Measurements from ENCODE around the gene SNAPC1. TPM values are rescaled to one million over a fixed set of nuclear protein-coding genes. Genes with fewer than 3 reads are reported as not detected.
A peak's percentile ranks its signal among the peaks of the same experiment; 100 is the strongest.
"Not testable (repeated sequence)": the region's sequence is repeated elsewhere in the genome, so short reads cannot be mapped to it uniquely, and the experiment has no call there.

SNAPC1 gene
- total RNA-seq, 1 experiment from 2014 or later, result 11.6 TPM

- no peak for DNase-seq
- Histone ChIP-seq H3K36me3 (replicated peaks; ENCODE audit: control insufficient read depth, insufficient read depth, low read length) (peaks cover 42% of the 10 kb centered on the region), H3K4me3 (ENCODE audit: insufficient read depth, low read depth, low read length) (no peak overlapping the region), H3K27me3 (ENCODE audit: control insufficient read depth, insufficient read depth, low read length) (no peaks in the 10 kb centered on the region)
These were observed 23.1 kb upstream of the SNAPC1 start for GRCh38 chr14:61739133-61739532.

- DNase-seq, result no peak
- Histone ChIP-seq H3K36me3 (replicated peaks; ENCODE audit: control insufficient read depth, insufficient read depth, low read length) (peaks cover 42% of the 10 kb centered on the region), H3K27me3 (ENCODE audit: control insufficient read depth, insufficient read depth, low read length) (no peaks in the 10 kb centered on the region)
These were observed 19.8 kb upstream of the SNAPC1 start for GRCh38 chr14:61742371-61742770.

DNA sequence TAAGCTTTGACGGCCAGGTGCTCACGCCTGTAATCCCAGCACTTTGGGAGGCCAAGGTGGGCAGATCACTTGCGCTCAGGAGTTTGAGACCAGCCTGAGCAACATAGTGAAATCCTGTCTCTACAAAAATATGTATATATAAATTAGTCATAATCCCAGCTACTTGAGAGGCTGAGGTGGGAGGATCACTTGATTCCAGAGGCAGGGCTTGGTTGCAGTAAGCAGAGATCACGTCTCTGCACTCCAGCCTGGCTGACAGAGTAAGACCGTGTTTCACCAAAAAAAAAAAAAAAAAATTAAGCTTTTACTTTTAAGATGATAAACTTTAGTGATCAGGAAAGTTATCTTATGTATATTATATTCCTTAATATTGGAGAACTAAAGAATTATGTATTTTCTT lies 18.0 kb upstream of the SNAPC1 start:
- DNase-seq, result no peak
- peaks cover 29% of the 10 kb centered on the region for H3K36me3 ChIP-seq (replicated peaks; ENCODE audit: control insufficient read depth, insufficient read depth, low read length)
- no peaks in the 10 kb centered on the region for H3K27me3 ChIP-seq (ENCODE audit: control insufficient read depth, insufficient read depth, low read length)
- no peak overlapping the region for H3K4me3 ChIP-seq (ENCODE audit: insufficient read depth, low read depth, low read length)

More at GRCh38 chr14:61742371-61742770, 19.8 kb upstream of the SNAPC1 start:
- H3K4me3 ChIP-seq (ENCODE audit: insufficient read depth, low read depth, low read length), result no peak overlapping the region

DNA sequence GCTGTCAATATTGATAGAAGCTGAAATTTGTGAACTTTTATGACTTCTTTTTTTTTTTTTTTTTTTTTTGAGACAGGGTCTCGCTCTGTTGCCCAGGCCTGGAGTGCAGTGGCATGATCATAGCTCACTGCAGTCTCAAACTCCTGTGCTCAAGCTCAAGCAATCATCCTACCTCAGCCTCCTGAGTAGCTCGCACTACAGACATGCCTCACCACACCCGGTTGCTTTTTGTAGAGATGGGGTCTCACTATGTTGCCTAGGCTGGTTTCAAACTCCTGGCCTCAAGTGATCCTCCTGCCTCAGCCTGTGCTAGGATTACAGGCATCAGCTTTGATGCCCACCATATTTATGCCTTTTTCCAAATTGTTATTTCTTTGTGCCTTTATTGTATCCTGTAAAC lies 15.9 kb upstream of the SNAPC1 start:
- H3K36me3 ChIP-seq (replicated peaks; ENCODE audit: control insufficient read depth, insufficient read depth, low read length), result peaks cover 24% of the 10 kb centered on the region
- not testable (repeated sequence) for H3K27me3 ChIP-seq (ENCODE audit: control insufficient read depth, insufficient read depth, low read length); H3K4me3 ChIP-seq (ENCODE audit: insufficient read depth, low read depth, low read length); DNase-seq

DNA sequence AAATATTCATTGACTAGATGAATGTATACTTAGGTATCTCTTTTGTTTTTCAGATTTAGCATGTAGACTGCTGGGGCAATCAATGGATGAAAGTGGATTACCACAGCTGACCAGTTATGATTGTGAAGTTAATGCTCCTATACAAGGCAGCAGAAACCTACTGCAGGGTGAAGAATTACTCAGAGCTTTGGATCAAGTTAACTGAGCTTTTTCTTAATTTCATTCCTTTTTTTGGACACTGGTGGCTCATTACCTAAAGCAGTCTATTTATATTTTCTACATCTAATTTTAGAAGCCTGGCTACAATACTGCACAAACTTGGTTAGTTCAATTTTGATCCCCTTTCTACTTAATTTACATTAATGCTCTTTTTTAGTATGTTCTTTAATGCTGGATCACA lies 15.3 kb upstream of the SNAPC1 start:
- no peak for DNase-seq
- Histone ChIP-seq H3K27me3 (ENCODE audit: control insufficient read depth, insufficient read depth, low read length) (no peaks in the 10 kb centered on the region), H3K4me3 (ENCODE audit: insufficient read depth, low read depth, low read length) (no peak overlapping the region), H3K36me3 (replicated peaks; ENCODE audit: control insufficient read depth, insufficient read depth, low read length) (peaks cover 21% of the 10 kb centered on the region)

GRCh38 chr14:61747342-61747741 lies 14.9 kb upstream of the SNAPC1 start:
- H3K4me3 ChIP-seq (ENCODE audit: insufficient read depth, low read depth, low read length), result no peak overlapping the region

DNA sequence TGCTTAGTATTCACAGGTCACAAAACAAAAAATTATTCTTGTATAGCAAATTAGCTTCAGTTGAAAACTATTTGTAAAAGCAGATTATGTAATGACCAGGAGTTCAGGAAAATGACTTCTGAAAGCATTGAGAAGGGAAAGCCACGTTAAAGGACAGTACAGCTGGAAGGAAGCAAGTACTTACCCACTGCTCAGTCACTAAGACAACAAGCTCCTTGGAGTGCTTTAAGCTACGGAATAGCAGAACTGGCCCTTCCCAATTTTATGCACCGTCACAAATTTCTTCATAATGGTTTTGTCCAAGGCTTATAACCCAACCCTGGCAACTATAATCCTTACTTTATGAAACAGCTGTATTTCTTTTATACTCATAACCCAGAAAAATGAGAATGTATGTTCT lies 13.0 kb upstream of the SNAPC1 start:
- no peak for DNase-seq
- H3K4me3 ChIP-seq (ENCODE audit: insufficient read depth, low read depth, low read length), result no peak overlapping the region
- H3K36me3 ChIP-seq (replicated peaks; ENCODE audit: control insufficient read depth, insufficient read depth, low read length), result peaks cover 15% of the 10 kb centered on the region
- H3K27me3 ChIP-seq (ENCODE audit: control insufficient read depth, insufficient read depth, low read length), result no peaks in the 10 kb centered on the region

More at GRCh38 chr14:61747342-61747741, 14.9 kb upstream of the SNAPC1 start:
- H3K36me3 ChIP-seq (replicated peaks; ENCODE audit: control insufficient read depth, insufficient read depth, low read length), result peaks cover 18% of the 10 kb centered on the region
- no peak for DNase-seq
- H3K27me3 ChIP-seq (ENCODE audit: control insufficient read depth, insufficient read depth, low read length), result no peaks in the 10 kb centered on the region

- H3K36me3 ChIP-seq (replicated peaks; ENCODE audit: control insufficient read depth, insufficient read depth, low read length), result peaks cover 12% of the 10 kb centered on the region
- no peaks in the 10 kb centered on the region for H3K27me3 ChIP-seq (ENCODE audit: control insufficient read depth, insufficient read depth, low read length)
- H3K4me3 ChIP-seq (ENCODE audit: insufficient read depth, low read depth, low read length), result no peak overlapping the region
- DNase-seq, result peak; percentile 24
These were observed 12.4 kb upstream of the SNAPC1 start for GRCh38 chr14:61749867-61750266.

- Histone ChIP-seq H3K27me3 (ENCODE audit: control insufficient read depth, insufficient read depth, low read length) (no peaks in the 10 kb centered on the region), H3K36me3 (replicated peaks; ENCODE audit: control insufficient read depth, insufficient read depth, low read length) (peaks cover 7% of the 10 kb centered on the region), H3K4me3 (ENCODE audit: insufficient read depth, low read depth, low read length) (peak overlapping the region; percentile 56)
- peak; percentile 89 for DNase-seq
These were observed 11.3 kb upstream of the SNAPC1 start for GRCh38 chr14:61750708-61751474.

- DNase-seq, result no peak
- peak overlapping the region; percentile 56 for H3K4me3 ChIP-seq (ENCODE audit: insufficient read depth, low read depth, low read length)
- H3K36me3 ChIP-seq (replicated peaks; ENCODE audit: control insufficient read depth, insufficient read depth, low read length), result peaks cover 3% of the 10 kb centered on the region
- no peaks in the 10 kb centered on the region for H3K27me3 ChIP-seq (ENCODE audit: control insufficient read depth, insufficient read depth, low read length)
These were observed 10.7 kb upstream of the SNAPC1 start for GRCh38 chr14:61751475-61751989.

GRCh38 chr14:61752626-61753025 lies 9.6 kb upstream of the SNAPC1 start:
- no peak for DNase-seq
- H3K4me3 ChIP-seq (ENCODE audit: insufficient read depth, low read depth, low read length), result no peak overlapping the region

GRCh38 chr14:61753631-61754030 lies 8.6 kb upstream of the SNAPC1 start:
- no peak overlapping the region for H3K4me3 ChIP-seq (ENCODE audit: insufficient read depth, low read depth, low read length)
- no peak for DNase-seq
- H3K36me3 ChIP-seq (replicated peaks; ENCODE audit: control insufficient read depth, insufficient read depth, low read length), result no peaks in the 10 kb centered on the region
- H3K27me3 ChIP-seq (ENCODE audit: control insufficient read depth, insufficient read depth, low read length), result no peaks in the 10 kb centered on the region

More at GRCh38 chr14:61752626-61753025, 9.6 kb upstream of the SNAPC1 start:
- Histone ChIP-seq H3K36me3 (replicated peaks; ENCODE audit: control insufficient read depth, insufficient read depth, low read length) (no peaks in the 10 kb centered on the region; the same call in 1 of the 2 replicates), H3K27me3 (ENCODE audit: control insufficient read depth, insufficient read depth, low read length) (no peaks in the 10 kb centered on the region)

DNA sequence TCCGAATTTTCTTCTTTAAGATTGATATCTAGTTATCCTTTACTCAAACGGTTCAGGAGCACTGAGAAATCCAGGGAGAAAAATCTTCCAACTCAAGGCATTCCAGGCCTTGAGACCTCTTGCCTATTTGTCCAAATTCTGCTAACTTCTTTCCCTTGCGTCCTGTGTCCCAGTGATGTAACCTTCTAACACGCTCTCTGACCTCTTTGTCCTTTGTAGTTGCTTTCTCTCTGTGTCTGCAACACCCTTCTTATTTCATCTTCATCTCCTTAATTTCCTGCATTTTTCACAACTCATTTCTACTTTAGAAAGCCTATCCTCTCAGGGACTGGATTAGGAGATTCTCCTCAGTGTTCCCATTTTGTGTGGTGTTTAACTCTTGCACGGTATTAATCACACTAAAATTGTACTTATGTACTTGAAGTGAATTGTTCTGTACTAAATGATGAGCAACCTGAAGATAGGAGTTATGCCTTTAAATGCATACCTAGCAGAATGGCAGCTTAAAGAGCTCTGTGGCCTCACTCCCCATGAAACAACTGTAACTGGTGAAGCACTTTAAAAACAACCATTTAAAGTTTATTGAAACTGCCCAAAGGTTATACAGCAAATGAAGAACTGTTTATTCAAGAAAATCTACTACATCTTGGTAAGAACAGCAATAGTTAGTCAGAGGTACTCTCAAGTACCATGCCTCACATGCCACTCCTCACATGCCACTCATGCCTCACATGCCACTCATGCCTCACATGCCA lies 7.4 kb upstream of the SNAPC1 start:
- H3K4me3 ChIP-seq (ENCODE audit: insufficient read depth, low read depth, low read length), result no peak overlapping the region
- H3K27me3 ChIP-seq (ENCODE audit: control insufficient read depth, insufficient read depth, low read length), result no peaks in the 10 kb centered on the region
- no peaks in the 10 kb centered on the region for H3K36me3 ChIP-seq (replicated peaks; ENCODE audit: control insufficient read depth, insufficient read depth, low read length)
- no peak for DNase-seq

GRCh38 chr14:61755382-61755742 lies 6.9 kb upstream of the SNAPC1 start:
- not testable (repeated sequence) for DNase-seq; H3K4me3 ChIP-seq (ENCODE audit: insufficient read depth, low read depth, low read length); H3K36me3 ChIP-seq (replicated peaks; ENCODE audit: control insufficient read depth, insufficient read depth, low read length); H3K27me3 ChIP-seq (ENCODE audit: control insufficient read depth, insufficient read depth, low read length)

DNA sequence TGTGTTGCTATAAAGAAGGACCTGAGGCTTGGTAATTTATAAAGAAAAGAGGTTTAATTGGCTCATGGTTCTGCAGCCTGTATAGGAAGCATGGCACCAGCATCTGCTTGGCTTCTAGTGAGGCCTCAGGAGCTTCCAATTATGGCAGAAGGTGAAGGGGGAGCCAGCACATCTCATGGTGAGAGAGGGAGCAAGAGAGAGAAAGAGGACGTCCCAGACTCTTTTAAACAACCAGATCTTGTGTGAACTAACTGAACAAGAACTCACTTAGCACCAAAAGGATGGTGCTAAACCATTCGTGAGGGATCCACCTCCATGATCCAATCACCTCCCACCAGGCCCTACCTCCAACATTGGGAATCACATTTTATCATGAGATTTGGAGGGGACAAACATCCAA lies 6.1 kb upstream of the SNAPC1 start:
- no peaks in the 10 kb centered on the region for H3K27me3 ChIP-seq (ENCODE audit: control insufficient read depth, insufficient read depth, low read length)
- no peak for DNase-seq
- H3K4me3 ChIP-seq (ENCODE audit: insufficient read depth, low read depth, low read length), result no peak overlapping the region
- no peaks in the 10 kb centered on the region for H3K36me3 ChIP-seq (replicated peaks; ENCODE audit: control insufficient read depth, insufficient read depth, low read length)
